ENCODE results near the gene UBE2J1. TPM values are rescaled to one million over a fixed set of nuclear protein-coding genes. Genes with fewer than 3 reads are reported as not detected.

UBE2J1 gene
- total and polyA plus RNA-seq, 2 donors (not counting 3 experiments of a cell fraction or from before 2014, with no cell fraction given): 44.4 to 96.6 TPM

DNA sequence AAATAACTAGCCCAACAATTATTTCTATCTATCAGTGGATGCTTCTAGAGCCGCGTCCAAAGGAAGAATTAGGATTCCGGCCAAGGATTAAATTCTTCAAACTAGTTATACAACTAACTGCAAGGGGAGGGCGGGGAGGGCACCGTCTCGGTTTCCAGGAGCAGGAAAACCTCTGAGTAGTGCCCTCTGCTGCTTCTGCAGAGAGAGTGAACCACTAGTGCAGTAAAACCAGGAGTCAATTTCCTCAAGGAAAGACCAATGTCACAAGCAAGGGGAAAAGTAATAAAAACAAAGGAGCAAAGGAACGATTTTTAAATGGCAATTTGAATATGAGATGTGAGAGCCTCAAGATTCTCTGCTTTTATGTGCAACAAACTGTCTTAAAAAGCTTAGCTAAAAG is 16.5 kb upstream of the UBE2J1 start:
- ChIA-PET CTCF (interaction anchor here (0.6 to 6.6 kb wide), 9 partner anchors 9 to 386 kb away, joined by 3 to 102 read pairs (median 7); partner anchors contain the start of gene UBE2J1), POLR2A (no interaction called here)
- H3K36me3 ChIP-seq (ENCODE audit: control insufficient read depth in 2 of 2, extremely low read depth in 1 of 2, insufficient read depth in 2 of 2, low read length in 2 of 2): no peaks in the 10 kb centered on the region
- no peaks in the 10 kb centered on the region for H4K20me1 ChIP-seq (replicated peaks; ENCODE audit: control insufficient read depth, extremely low read depth, insufficient read depth, low read length)
- FAIRE-seq (peak; percentile 55), DNase-seq (ENCODE audit: low read depth, low spot score) (peak; percentile 62)
- no peak overlapping the region for H3K4me2 ChIP-seq (ENCODE audit: insufficient read depth, low read length)
- no peak overlapping the region for H3K27ac ChIP-seq (ENCODE audit: insufficient read depth, low read depth, low read length)
- H3K9me3 ChIP-seq (replicated peaks; ENCODE audit: control insufficient read depth, insufficient read depth, low read length): no peaks in the 10 kb centered on the region
- H3K27me3 ChIP-seq (ENCODE audit: control insufficient read depth in 2 of 2, insufficient read depth in 2 of 2, low read length in 2 of 2): no peaks in the 10 kb centered on the region
- dilution Hi-C loops (cut with MboI; ENCODE audit: extremely low pct_ligation_motif_present, low sequenced_read_pairs) (no loop called here), intact Hi-C loops (cut with micrococcal nuclease) (loop anchor here (1.0 to 5.0 kb wide), 6 partner anchors 58 to 387 kb away; partner anchors contain the start of gene PNRC1)
- no peak overlapping the region for H2AFZ ChIP-seq (ENCODE audit: low read depth, low read length)
- H3K4me3 ChIP-seq (replicated peaks in 1 of 3; ENCODE audit: insufficient read depth in 1 of 3, low read depth in 1 of 3, low read length in 3 of 3): no peak overlapping the region
- H3K4me1 ChIP-seq (ENCODE audit: control insufficient read depth, extremely low read depth, insufficient read depth, low read length): peaks cover 10% of the 10 kb centered on the region
- no peak for TF ChIP-seq POLR2AphosphoS5 (IDR thresholded peaks at IDR 0.05; ENCODE audit: insufficient read depth, low read depth, low read length)
- TF ChIP-seq FOS (IDR thresholded peaks at IDR 0.05; ENCODE audit: borderline replicate concordance, insufficient read depth, low read length): no peak
- no peak for TF ChIP-seq EZH2 (IDR thresholded peaks at IDR 0.05; ENCODE audit: borderline replicate concordance, low read depth, low read length, severe bottlenecking)
- TF ChIP-seq POLR2A (IDR thresholded peaks at IDR 0.05; ENCODE audit: low read depth, low read length): no peak
- TF ChIP-seq, protein P1, sequence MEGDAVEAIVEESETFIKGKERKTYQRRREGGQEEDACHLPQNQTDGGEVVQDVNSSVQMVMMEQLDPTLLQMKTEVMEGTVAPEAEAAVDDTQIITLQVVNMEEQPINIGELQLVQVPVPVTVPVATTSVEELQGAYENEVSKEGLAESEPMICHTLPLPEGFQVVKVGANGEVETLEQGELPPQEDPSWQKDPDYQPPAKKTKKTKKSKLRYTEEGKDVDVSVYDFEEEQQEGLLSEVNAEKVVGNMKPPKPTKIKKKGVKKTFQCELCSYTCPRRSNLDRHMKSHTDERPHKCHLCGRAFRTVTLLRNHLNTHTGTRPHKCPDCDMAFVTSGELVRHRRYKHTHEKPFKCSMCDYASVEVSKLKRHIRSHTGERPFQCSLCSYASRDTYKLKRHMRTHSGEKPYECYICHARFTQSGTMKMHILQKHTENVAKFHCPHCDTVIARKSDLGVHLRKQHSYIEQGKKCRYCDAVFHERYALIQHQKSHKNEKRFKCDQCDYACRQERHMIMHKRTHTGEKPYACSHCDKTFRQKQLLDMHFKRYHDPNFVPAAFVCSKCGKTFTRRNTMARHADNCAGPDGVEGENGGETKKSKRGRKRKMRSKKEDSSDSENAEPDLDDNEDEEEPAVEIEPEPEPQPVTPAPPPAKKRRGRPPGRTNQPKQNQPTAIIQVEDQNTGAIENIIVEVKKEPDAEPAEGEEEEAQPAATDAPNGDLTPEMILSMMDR (IDR thresholded peaks at IDR 0.05; ENCODE audit: extremely low read depth in 1 of 2, insufficient read depth in 1 of 2, low read depth in 1 of 2, low read length in 2 of 2): peak; percentile 16 to 55
- TF ChIP-seq, protein P2, sequence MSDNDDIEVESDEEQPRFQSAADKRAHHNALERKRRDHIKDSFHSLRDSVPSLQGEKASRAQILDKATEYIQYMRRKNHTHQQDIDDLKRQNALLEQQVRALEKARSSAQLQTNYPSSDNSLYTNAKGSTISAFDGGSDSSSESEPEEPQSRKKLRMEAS (IDR thresholded peaks at IDR 0.05; ENCODE audit: insufficient read depth, insufficient read length): no peak
- no TSS peak for BruUV-seq (replicated peaks)
- H3K79me2 ChIP-seq (ENCODE audit: control insufficient read depth, insufficient read depth, low read length): no peaks in the 10 kb centered on the region
- H3K9ac ChIP-seq (replicated peaks; ENCODE audit: extremely low read depth, insufficient read depth, low read length): no peak overlapping the region
- H3K9me1 ChIP-seq (replicated peaks; ENCODE audit: control insufficient read depth, extremely low read depth, insufficient read depth, low read length): no peaks in the 10 kb centered on the region

Data from endothelial cell of umbilical vein (primary cell).